GM18507 (cell line): ENCODE measurements around the gene DCXR.

Source experiments
- DNase-seq: peaks from one replicate; pipeline ENCODE4 v3.0.0; 2011; ENCODE audit warnings: low read depth; ENCODE audit not compliant: insufficient read length; ENCODE audit errors: extremely low spot score
- FAIRE-seq: peaks from 2 replicates; lab custom pipeline; 2011; peaks lifted over from hg19 to GRCh38; lab: Jason Lieb, UNC

Gene DCXR

DNA sequence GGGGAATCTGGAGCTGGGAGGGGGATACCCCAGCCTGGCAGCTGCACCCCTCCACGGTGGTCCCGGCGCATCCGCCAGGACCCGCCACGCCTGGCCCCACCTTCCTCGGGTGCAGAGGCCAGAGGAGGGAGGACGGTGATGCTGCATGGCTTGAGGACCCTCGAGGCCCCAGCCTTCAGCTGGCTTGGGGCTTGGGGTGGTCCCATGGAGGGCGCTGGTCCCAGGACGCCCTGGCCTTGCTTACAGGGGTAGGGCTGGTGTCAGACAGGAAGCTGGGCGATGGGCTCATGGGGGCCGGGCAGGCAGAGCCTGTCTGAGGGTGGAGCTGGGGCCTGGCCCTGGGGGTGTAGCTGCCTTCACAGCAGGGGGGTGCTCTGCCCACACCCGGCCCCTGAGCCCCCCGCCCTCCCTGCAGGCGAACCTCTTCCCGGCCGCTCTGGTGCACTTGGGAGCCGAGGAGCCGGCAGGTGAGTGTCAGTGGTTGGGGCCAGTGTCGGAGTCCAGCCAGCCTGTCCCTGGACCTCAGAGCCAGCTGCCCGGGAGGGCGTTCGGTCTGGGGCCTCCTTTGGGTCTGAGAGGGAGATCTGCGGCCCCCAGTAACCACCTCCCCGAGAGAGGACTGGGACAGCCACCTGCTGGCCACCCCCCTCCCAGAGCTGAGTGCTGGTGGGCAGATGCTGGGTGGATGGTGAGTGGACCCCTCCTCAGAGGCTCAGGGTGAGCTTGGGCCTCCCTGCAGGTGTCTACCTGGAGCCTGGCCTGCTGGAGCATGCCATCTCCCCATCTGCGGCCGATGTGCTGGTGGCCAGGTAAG, 21.2 kb downstream of the DCXR start:
- DNase-seq (no peak), FAIRE-seq (no peak)

DNA sequence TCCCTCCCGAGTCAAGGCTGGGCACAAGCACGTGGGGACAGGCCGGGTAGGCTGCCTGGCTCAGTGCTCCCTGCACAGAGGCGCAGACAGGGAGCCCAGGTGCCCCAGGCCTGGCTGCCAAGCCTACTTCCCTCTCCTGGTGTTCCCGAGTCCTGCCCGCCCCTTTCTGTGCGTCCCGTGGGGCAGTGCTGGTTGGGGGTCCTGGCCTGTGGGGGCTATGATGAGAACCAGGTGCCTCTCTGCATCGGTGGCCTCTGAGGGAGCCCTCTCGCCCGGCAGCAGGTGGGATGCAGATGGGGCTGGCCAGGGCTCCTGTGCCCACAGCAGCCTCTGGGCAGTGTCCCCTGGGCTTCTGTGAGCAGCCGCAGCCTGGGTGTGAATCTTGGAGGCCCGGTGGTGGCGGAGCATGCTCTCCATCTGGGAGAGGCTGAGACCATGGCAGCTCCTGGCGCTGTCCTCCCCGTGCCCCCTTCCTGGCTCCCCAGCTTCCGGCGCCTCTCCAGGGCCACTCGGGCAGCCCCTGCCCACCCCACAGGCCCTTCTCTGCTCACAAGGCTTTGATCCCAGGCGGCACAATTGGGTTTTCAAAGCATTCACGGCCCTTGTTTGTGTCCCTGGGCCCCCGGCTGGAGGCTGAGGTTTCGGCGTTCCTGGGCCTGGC, 22.1 kb downstream of the DCXR start:
- FAIRE-seq (no peak), DNase-seq (no peak)

GRCh38 chr17:82014971-82015310, 22.6 kb downstream of the DCXR start:
- DNase-seq = no peak
- no peak for FAIRE-seq

DNA sequence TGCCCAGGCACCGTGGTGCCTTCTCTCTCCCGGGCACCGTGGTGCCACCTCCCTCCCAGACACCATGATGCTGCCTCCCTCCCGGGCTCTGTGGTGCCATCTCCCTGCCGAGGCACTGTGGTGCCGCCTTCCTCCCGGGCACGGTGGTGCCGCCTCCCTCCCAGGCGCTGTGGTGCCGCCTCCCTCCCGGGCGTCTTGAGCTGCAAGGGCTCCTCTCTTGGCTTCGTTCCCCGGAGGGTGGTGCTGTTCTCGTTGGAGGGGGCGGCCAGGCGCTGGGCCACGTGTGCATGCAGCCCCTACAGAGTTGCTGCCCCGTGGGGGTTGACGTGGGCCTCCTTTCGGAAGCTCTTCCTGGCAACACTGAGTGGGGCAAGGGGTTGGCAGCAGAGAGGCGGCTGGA, 23.1 kb downstream of the DCXR start:
- no peak for DNase-seq
- no peak for FAIRE-seq

- FAIRE-seq (no peak), DNase-seq (no peak)
These were observed 23.6 kb downstream of the DCXR start for GRCh38 chr17:82013772-82014321.

DNA sequence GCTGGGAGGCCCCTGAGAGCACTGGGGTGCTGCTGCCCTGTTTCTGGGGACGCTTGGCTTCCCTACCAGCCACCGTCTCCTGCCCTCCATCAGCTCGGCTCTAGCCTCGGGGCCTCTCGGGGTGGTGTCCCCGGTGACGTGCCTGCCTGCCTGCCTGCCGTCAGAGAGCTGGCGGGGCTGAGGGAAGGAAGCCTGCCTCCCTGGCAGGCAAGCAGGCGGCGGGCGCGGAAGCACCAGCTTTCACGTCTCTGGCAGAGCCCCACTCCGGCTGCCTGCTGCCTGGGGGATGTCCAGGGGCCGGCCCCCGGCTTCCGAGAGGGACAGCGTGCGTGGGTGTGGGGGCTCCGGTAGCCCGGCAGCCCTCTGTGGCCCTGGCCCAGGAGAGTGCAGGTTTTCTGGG, 24.2 kb downstream of the DCXR start:
- FAIRE-seq = no peak
- no peak for DNase-seq

DNA sequence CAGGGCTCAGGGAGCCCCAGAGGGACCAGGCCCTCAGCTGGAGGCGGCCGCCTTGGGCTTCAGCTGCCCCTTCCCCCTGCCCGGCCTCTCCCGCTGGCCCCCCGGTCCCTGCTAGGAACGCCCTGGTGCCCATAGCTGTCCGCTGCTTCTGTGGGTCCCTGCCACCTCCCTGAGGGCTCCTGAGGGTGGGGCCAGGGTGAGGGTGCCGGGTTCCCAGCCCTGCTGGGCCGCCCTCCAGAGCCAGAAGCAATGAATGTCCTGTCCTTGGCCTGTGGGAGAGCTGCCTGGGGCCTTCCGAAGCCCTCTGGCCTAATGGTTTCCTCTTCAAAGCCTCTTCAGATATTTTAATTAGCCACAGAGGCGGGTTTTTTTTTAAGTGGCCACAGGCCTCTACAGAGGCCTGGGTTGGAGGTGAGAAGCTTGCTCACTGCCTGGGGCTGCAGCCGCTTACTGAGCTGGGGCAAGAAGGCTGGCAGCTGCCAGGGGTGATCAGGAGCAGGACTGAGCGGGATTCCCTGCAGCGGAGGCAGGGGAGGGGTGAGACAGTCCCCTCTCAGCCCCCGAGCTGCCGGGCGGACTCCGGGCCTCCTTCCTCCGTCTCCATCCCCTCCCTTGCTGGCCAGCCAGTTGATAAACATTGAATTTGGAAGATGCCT, 24.7 kb downstream of the DCXR start:
- FAIRE-seq = no peak
- DNase-seq = no peak

- no peak for FAIRE-seq
- DNase-seq = no peak
These were observed 25.2 kb downstream of the DCXR start for GRCh38 chr17:82012261-82012639.

DNA sequence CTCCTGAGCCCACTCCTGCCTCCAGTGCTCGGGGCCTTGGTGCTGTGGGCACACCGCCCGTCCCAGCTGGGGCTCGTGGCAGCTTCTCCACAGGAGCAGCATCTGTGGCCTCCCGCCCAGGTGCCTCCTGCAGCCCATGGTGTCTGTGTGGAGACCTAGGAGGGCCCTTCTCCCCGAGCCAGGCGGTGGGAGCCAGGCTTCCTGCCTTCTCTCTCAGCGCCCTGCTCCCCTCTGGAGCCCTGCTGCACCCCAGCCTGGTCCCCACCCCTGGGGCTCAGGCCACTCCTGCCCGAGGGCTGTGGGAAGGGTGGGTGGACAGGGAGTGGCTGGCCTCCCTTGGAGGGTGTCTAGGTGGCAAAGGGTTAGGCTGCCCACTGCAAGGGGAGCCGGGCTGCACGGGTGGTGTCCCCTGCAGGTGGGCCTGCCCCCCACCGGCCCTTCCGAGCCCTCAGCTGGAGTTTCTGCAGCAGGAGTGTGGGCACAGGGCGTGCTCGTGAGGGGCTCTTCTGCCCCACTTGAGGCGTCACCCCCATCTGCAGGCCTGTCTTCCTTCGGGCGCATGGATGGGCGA, 25.8 kb downstream of the DCXR start:
- no peak for FAIRE-seq
- no peak for DNase-seq

- no peak for FAIRE-seq
- no peak for DNase-seq
These were observed 26.6 kb downstream of the DCXR start for GRCh38 chr17:82010575-82011525.

- FAIRE-seq = no peak
These were observed 28.1 kb downstream of the DCXR start for GRCh38 chr17:82009413-82009812.

DNA sequence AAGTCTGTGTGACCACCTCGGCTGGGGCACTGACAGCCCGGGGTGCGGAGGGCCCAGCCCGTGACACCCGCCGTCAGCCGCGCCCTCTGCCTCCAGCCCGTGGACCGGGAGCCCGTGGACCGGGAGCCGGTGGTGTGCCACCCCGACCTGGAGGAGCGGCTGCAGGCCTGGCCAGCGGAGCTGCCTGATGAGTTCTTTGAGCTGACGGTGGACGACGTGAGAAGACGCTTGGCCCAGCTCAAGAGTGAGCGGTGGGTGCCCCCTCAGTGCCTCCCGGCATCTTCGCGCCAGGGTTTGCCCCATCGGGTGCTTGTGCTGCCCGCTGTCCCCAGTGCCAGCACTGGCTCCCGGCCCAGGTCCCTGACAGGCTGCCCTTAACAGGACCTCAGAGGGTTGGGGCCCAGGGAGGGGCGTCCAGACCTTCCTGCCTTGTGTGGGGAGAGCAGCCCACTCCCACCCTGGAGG, 28.5 kb downstream of the DCXR start:
- no peak for FAIRE-seq
- DNase-seq = no peak

More at GRCh38 chr17:82009413-82009812, 28.1 kb downstream of the DCXR start:
- no peak for DNase-seq

GRCh38 chr17:82008258-82008940, 29.1 kb downstream of the DCXR start:
- FAIRE-seq = no peak
- DNase-seq = no peak

- no peak for FAIRE-seq
- no peak for DNase-seq
These were observed 29.8 kb downstream of the DCXR start for GRCh38 chr17:82007495-82008257.

GRCh38 chr17:82007228-82007494, 30.3 kb downstream of the DCXR start:
- FAIRE-seq = no peak

DNA sequence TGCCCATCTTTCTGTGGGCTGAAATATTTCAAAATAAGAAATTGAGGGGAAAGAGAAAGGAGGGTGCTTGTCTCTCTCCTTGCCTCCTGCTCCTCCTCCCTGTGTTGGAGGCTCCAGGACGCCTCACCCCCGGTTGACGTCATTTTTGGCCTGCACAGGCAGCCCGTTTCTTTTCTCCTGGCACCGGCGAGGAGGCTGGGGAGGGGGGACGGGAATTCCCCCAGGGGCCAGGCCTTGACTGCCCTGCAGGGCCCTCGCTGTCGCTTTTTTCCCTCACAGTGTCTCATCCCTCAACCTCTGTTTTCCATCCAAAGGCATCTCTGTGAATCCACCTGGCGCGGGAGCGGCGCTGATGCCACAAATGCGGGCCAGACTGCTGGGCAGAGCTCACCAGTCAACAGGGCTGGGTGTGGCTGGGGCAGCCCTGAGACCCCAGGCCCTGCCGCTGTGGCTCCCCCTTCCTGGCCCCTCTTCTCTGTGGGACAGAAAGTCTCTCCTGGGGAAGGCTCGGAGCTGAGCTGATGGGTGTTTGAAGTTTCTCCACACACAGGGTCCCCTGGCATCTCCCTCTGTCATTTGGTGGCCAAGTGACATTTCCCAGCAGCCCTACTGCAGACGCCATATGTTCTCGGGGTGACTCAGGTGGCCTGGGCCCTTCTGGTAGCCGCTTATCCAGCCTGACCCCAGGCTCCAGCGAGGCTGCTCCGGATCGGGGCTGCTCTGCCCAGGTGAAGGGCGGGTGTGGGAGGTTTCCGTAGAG, 30.8 kb downstream of the DCXR start:
- no peak for DNase-seq
- FAIRE-seq = no peak

More at GRCh38 chr17:82007228-82007494, 30.3 kb downstream of the DCXR start:
- DNase-seq = no peak

GRCh38 chr17:82005701-82006348, 31.7 kb downstream of the DCXR start:
- no peak for FAIRE-seq
- no peak for DNase-seq
